Natural killer cell (primary cell): ENCODE results near the gene RAB13. TPM values are rescaled to one million over a fixed set of nuclear protein-coding genes. Genes with fewer than 3 reads are reported as not detected.
"Not testable (repeated sequence)": the region's sequence is repeated elsewhere in the genome, so short reads cannot be mapped to it uniquely, and the experiment has no call there.

Experiments used
- ATAC-seq, 3 donors: fragments of 150-1000 bp in 2 of 3; fragments of 200-7000 bp in 1 of 3; cut with Tn5 transposase; 1 replicate in 1 of 3; 2 replicates in 2 of 3; pipeline ENCODE4 v1.10.0; 2021; ENCODE audit warnings: mild to moderate bottlenecking in 2 of 3, moderate library complexity in 2 of 3
- DNase-seq, 2 donors: peaks; one replicate each; pipeline versions ENCODE4 v3.0.0 to v3.0.0-alpha.2; 2013 to 2021; ENCODE audit warnings: mixed read lengths in 1 of 2
- H3K27ac ChIP-seq: one replicate; pipeline ENCODE4 v1.5.1; 2013; ENCODE audit warnings: mild to moderate bottlenecking, low read length
- H3K27me3 ChIP-seq: one replicate; pipeline ENCODE4 v1.6.1; 2013; ENCODE audit warnings: low read length; ENCODE audit not compliant: control insufficient read depth, insufficient read depth
- H3K36me3 ChIP-seq: one replicate; pipeline ENCODE4 v1.6.1; 2013; ENCODE audit warnings: low read length; ENCODE audit not compliant: control insufficient read depth, insufficient read depth
- H3K4me1 ChIP-seq: one replicate; pipeline ENCODE4 v1.6.1; 2013; ENCODE audit warnings: low read length; ENCODE audit not compliant: control insufficient read depth, insufficient read depth
- H3K4me3 ChIP-seq: one replicate; pipeline ENCODE4 v1.5.1; 2013; ENCODE audit warnings: low read length
- H3K9me3 ChIP-seq: one replicate; pipeline ENCODE4 v1.6.1; 2013; ENCODE audit warnings: low read length; ENCODE audit not compliant: control insufficient read depth, insufficient read depth
- H3K27ac Mint-ChIP-seq, 2 donors: one replicate each; pipeline ENCODE4 v1.8.0; 2022; ENCODE audit warnings: mild to moderate bottlenecking in 2 of 2, mixed read lengths in 2 of 2, moderate library complexity in 1 of 2
- H3K27me3 Mint-ChIP-seq, 2 donors: one replicate each; pipeline ENCODE4 v1.8.0; 2022; ENCODE audit warnings: low read depth in 2 of 2, mixed read lengths in 2 of 2
- H3K36me3 Mint-ChIP-seq: one replicate; pipeline ENCODE4 v1.8.0; 2022; ENCODE audit warnings: mixed read lengths
- H3K4me1 Mint-ChIP-seq, 2 donors: one replicate each; pipeline ENCODE4 v1.8.0; 2022; ENCODE audit warnings: mixed read lengths in 2 of 2
- H3K4me3 Mint-ChIP-seq: one replicate; pipeline ENCODE4 v1.8.0; 2022; ENCODE audit warnings: mild to moderate bottlenecking, moderate library complexity, mixed read lengths
- H3K9me3 Mint-ChIP-seq, 2 donors: one replicate each; pipeline ENCODE4 v1.8.0; 2022; ENCODE audit warnings: mixed read lengths in 2 of 2
- WGBS: methylation state at CpG from one replicate; pipeline ENCODE4 v1.1.7; 2013; ENCODE audit warnings: missing lambda C conversion rate; ENCODE audit not compliant: insufficient coverage; 5-methylcytosine and 5-hydroxymethylcytosine counted together
- intact Hi-C: fragments of 100-400 bp; cut with micrococcal nuclease; formaldehyde crosslinking; loops from one replicate; pipeline ENCODE4 v1.14.2; 2022
- total RNA-seq, 4 donors: library from RNA; stranded (reverse); fragments of 120-200 nt in 1 of 4; gene quantifications; one replicate each; pipeline versions ENCODE4 v1.2.3 to v1.2.4, GENCODE V29; 2013 to 2022
- TF ChIP-seq, protein P1 (sequence below): fragments of 200-600 bp; IDR thresholded peaks from one replicate; pipeline ENCODE4 v1.8.0; 2022; ENCODE audit warnings: antibody characterized with exemption

RAB13 gene
- total RNA-seq, 3 donors from 2014 or later (not counting 1 experiment from before 2014, with no cell fraction given) = 0.25 to 0.73 TPM; not detected in 1

DNA sequence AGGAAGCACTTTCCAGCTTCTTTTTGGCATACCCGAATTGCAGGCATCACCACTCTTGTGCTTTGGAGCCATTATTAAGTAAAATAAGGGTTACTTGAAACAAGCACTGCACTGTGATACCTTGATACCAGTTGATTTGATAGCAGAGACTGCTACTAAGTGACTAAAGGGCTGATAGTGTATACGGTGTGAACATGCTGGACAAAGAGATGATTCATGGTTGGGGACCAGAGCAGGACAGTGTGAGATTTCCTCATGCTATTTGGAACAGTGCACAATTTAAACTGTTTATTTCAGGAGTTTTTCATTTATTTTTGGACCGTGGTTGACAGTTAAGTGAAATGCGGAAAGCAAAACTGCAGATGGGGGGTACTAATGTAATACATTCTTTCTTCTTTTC is 14.3 kb upstream of the RAB13 start:
- ATAC-seq = no peak
- WGBS = 90% methylated on average over 2 of the region's 4 CpGs
- Mint-ChIP-seq H3K36me3 (peaks cover 5% of the 10 kb centered on the region), H3K27ac (no peak overlapping the region), H3K4me3 (no peak overlapping the region), H3K4me1 (peaks cover 2 to 4% of the 10 kb centered on the region in 2 donors), H3K27me3 (no peaks in the 10 kb centered on the region), H3K9me3 (no peaks in the 10 kb centered on the region)
- H3K4me3 ChIP-seq = no peak overlapping the region
- peaks cover 4% of the 10 kb centered on the region for H3K36me3 ChIP-seq
- no peak overlapping the region for H3K27ac ChIP-seq
- no peak for DNase-seq
- H3K4me1 ChIP-seq = no peaks in the 10 kb centered on the region
- intact Hi-C loops = no loop called here
- no peaks in the 10 kb centered on the region for H3K27me3 ChIP-seq
- TF ChIP-seq, protein P1, sequence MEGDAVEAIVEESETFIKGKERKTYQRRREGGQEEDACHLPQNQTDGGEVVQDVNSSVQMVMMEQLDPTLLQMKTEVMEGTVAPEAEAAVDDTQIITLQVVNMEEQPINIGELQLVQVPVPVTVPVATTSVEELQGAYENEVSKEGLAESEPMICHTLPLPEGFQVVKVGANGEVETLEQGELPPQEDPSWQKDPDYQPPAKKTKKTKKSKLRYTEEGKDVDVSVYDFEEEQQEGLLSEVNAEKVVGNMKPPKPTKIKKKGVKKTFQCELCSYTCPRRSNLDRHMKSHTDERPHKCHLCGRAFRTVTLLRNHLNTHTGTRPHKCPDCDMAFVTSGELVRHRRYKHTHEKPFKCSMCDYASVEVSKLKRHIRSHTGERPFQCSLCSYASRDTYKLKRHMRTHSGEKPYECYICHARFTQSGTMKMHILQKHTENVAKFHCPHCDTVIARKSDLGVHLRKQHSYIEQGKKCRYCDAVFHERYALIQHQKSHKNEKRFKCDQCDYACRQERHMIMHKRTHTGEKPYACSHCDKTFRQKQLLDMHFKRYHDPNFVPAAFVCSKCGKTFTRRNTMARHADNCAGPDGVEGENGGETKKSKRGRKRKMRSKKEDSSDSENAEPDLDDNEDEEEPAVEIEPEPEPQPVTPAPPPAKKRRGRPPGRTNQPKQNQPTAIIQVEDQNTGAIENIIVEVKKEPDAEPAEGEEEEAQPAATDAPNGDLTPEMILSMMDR = no peak
- H3K9me3 ChIP-seq = no peaks in the 10 kb centered on the region

DNA sequence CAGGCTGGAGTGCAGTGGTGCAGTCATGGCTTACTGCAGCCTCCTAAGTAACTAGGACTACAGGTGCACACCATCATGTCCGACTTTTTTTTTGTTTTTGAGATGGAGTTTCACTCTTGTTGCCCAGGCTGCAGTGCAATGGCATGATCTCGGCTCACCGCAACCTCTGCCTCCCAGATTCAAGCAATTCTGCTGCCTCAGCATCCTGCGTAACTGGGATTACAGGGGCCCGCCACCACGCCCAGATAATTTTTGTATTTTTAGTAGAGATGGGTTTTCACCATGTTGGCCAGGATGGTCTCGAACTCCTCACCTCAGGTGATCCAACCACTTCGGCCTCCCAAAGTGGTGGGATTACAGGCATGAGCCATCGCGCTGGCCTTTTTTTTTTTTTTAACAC is 10.7 kb upstream of the RAB13 start:
- Mint-ChIP-seq H3K4me1 (peaks cover 15% of the 10 kb centered on the region in 2 donors), H3K36me3 (peaks cover 17% of the 10 kb centered on the region)
- H3K9me3 Mint-ChIP-seq, H3K4me3 Mint-ChIP-seq, H3K27me3 ChIP-seq, H3K9me3 ChIP-seq, H3K27me3 Mint-ChIP-seq, H3K27ac Mint-ChIP-seq, DNase-seq, H3K4me3 ChIP-seq, intact Hi-C loops, ATAC-seq, H3K27ac ChIP-seq: not testable (repeated sequence)
- whole genome bisulfite sequencing = 94% methylated on average over 8 of the region's 10 CpGs
- peaks cover 28% of the 10 kb centered on the region for H3K36me3 ChIP-seq
- peaks cover 17% of the 10 kb centered on the region for H3K4me1 ChIP-seq

DNA sequence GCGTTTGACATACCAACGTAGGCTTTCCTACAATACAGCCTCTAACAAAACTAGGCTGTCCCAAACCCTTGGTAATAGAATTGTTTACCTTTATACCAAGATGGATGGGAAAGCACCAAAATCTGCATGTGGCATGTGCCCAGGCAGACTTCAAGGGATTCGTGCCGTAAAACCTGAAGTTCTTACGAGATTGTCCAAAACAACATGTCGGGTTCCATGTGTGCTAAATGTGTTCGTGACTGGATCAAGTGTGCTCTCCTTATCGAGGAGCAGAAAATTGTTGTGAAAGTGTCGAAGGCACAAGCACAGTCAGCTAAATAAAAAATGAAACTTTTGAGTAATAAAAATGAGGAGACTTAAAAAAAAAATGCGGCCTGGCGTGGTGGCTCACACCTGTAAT is 9.5 kb upstream of the RAB13 start:
- Mint-ChIP-seq H3K27me3 (no peaks in the 10 kb centered on the region), H3K36me3 (peaks cover 24% of the 10 kb centered on the region), H3K27ac (peak overlapping the region; percentile 70 to 77), H3K4me1 (peaks cover 27 to 28% of the 10 kb centered on the region in 2 donors), H3K9me3 (no peaks in the 10 kb centered on the region), H3K4me3 (peak overlapping the region; percentile 26)
- H3K27me3 ChIP-seq = no peaks in the 10 kb centered on the region
- peaks cover 25% of the 10 kb centered on the region for H3K4me1 ChIP-seq
- TF ChIP-seq, protein P1 = no peak
- no peak overlapping the region for H3K4me3 ChIP-seq
- peaks cover 30% of the 10 kb centered on the region for H3K36me3 ChIP-seq
- DNase-seq (no peak), ATAC-seq (no peak)
- no peaks in the 10 kb centered on the region for H3K9me3 ChIP-seq
- WGBS = 97% methylated on average over 11 of the region's 11 CpGs
- H3K27ac ChIP-seq = no peak overlapping the region
- intact Hi-C loops = no loop called here

DNA sequence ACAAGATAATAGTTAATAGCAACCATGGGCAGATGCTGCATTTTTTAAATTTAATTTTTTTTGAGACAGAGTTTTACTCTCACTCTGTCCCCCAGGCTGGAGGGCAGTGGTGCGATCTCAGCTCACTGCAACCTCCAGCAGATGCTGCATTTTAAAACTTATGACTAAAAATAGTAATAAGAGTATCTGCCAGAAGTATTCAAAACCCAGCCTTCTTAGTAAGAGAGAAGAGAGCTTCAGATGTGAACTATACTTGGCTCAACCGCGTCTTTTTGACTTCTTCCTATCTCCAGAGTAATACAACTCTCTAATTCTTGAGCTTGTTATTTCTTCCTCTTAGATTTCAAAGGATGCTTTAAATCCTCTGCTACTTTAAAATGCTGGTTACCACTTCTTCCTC is 9.1 kb upstream of the RAB13 start:
- Histone ChIP-seq H3K9me3 (no peaks in the 10 kb centered on the region), H3K36me3 (peaks cover 30% of the 10 kb centered on the region), H3K27ac (no peak overlapping the region), H3K27me3 (no peaks in the 10 kb centered on the region), H3K4me3 (no peak overlapping the region), H3K4me1 (peaks cover 28% of the 10 kb centered on the region)
- Mint-ChIP-seq H3K36me3 (peaks cover 24% of the 10 kb centered on the region), H3K27me3 (no peaks in the 10 kb centered on the region), H3K4me3 (peak overlapping the region; percentile 26), H3K4me1 (peaks cover 32% of the 10 kb centered on the region in 2 donors), H3K9me3 (no peaks in the 10 kb centered on the region), H3K27ac (peak overlapping the region; percentile 70 to 77)
- intact Hi-C loops = no loop called here
- ATAC-seq (no peak), DNase-seq (no peak)
- 100% methylated on average over 2 of the region's 3 CpGs for WGBS
- TF ChIP-seq, protein P1 = no peak
